ENCODE results near the gene ELP2. TPM values are rescaled to one million over a fixed set of nuclear protein-coding genes. Genes with fewer than 3 reads are reported as not detected.

ELP2 gene
- polyA plus RNA-seq, 1 experiment = 125 TPM

GRCh38 chr18:36128530-36128870 lies 1.2 kb upstream of the ELP2 start:
- ChIA-PET CTCF (interaction anchor here (0.6 to 1.7 kb wide), 5 partner anchors 27 to 745 kb away, joined by 3 to 5 read pairs (median 4); no protein-coding TSS in a partner anchor), POLR2A (no interaction called here)
- no peak for DNase-seq (ENCODE audit: low read depth)
- Histone ChIP-seq H3K36me3 (ENCODE audit: control insufficient read depth, insufficient read depth, low read length) (peaks cover 1% of the 10 kb centered on the region), H3K4me3 (ENCODE audit: low read depth, low read length) (peak overlapping the region; percentile 77), H3K27me3 (ENCODE audit: control insufficient read depth, insufficient read depth, low read length) (no peaks in the 10 kb centered on the region)
- no peak for TF ChIP-seq CTCF (IDR thresholded peaks at IDR 0.05; ENCODE audit: insufficient read depth, low read depth, low read length)

GRCh38 chr18:36128907-36129299 lies 796 bp upstream of the ELP2 start:
- TF ChIP-seq CTCF (IDR thresholded peaks at IDR 0.05; ENCODE audit: insufficient read depth, low read depth, low read length) = no peak
- Histone ChIP-seq H3K36me3 (ENCODE audit: control insufficient read depth, insufficient read depth, low read length) (peaks cover 1% of the 10 kb centered on the region), H3K4me3 (ENCODE audit: low read depth, low read length) (peak overlapping the region; percentile 77), H3K27me3 (ENCODE audit: control insufficient read depth, insufficient read depth, low read length) (no peaks in the 10 kb centered on the region)
- CTCF ChIA-PET = interaction anchor here (0.6 to 1.7 kb wide), 5 partner anchors 26 to 745 kb away, joined by 3 to 5 read pairs (median 4); no protein-coding TSS in a partner anchor
- DNase-seq (ENCODE audit: low read depth) = no peak
- POLR2A ChIA-PET = no interaction called here

GRCh38 chr18:36130039-36130831 lies 536 bp downstream of the ELP2 start:
- ChIA-PET CTCF (interaction anchor here (0.8 to 1.5 kb wide), 2 partner anchors 19 to 113 kb away, joined by 5 read pairs; no protein-coding TSS in a partner anchor), POLR2A (no interaction called here)
- H3K36me3 ChIP-seq (ENCODE audit: control insufficient read depth, insufficient read depth, low read length) = peaks cover 1% of the 10 kb centered on the region
- no peaks in the 10 kb centered on the region for H3K27me3 ChIP-seq (ENCODE audit: control insufficient read depth, insufficient read depth, low read length)
- no peak for DNase-seq (ENCODE audit: low read depth)
- peak overlapping the region; percentile 77 for H3K4me3 ChIP-seq (ENCODE audit: low read depth, low read length)
- no peak for TF ChIP-seq CTCF (IDR thresholded peaks at IDR 0.05; ENCODE audit: insufficient read depth, low read depth, low read length)

- DNase-seq (ENCODE audit: low read depth) = no peak
- POLR2A ChIA-PET = interaction anchor here (0.6 kb wide), 1 partner anchor 80 kb away, joined by 6 read pairs; no protein-coding TSS in a partner anchor
- no peaks in the 10 kb centered on the region for H3K27me3 ChIP-seq (ENCODE audit: control insufficient read depth, insufficient read depth, low read length)
- TF ChIP-seq CTCF (IDR thresholded peaks at IDR 0.05; ENCODE audit: insufficient read depth, low read depth, low read length) = no peak
- peak overlapping the region; percentile 77 for H3K4me3 ChIP-seq (ENCODE audit: low read depth, low read length)
- CTCF ChIA-PET = interaction anchor here (1.0 to 1.5 kb wide), 2 partner anchors 18 to 105 kb away, joined by 4 to 5 read pairs; no protein-coding TSS in a partner anchor
- H3K36me3 ChIP-seq (ENCODE audit: control insufficient read depth, insufficient read depth, low read length) = no peaks in the 10 kb centered on the region; the same call in none of the 2 replicates
Measured at GRCh38 chr18:36130883-36131653, 1.4 kb downstream of the ELP2 start.

Measured in BJ (cell line).